Measurements from ENCODE around the gene HERC5. TPM values are rescaled to one million over a fixed set of nuclear protein-coding genes. Genes with fewer than 3 reads are reported as not detected.
"Not testable (repeated sequence)": the region's sequence is repeated elsewhere in the genome, so short reads cannot be mapped to it uniquely, and the experiment has no call there.

HERC5 gene
- total RNA-seq, 1 donor from 2014 or later: under 0.01 TPM

GRCh38 chr4:88429401-88429800 lies 27.5 kb upstream of the HERC5 start:
- Histone ChIP-seq H3K36me3 (ENCODE audit: control insufficient read depth, insufficient read depth, low read length) (no peaks in the 10 kb centered on the region), H3K27me3 (ENCODE audit: control insufficient read depth, insufficient read depth, low read length) (no peaks in the 10 kb centered on the region), H3K4me3 (ENCODE audit: low read depth, low read length) (no peak overlapping the region)
- TF ChIP-seq, protein P1, sequence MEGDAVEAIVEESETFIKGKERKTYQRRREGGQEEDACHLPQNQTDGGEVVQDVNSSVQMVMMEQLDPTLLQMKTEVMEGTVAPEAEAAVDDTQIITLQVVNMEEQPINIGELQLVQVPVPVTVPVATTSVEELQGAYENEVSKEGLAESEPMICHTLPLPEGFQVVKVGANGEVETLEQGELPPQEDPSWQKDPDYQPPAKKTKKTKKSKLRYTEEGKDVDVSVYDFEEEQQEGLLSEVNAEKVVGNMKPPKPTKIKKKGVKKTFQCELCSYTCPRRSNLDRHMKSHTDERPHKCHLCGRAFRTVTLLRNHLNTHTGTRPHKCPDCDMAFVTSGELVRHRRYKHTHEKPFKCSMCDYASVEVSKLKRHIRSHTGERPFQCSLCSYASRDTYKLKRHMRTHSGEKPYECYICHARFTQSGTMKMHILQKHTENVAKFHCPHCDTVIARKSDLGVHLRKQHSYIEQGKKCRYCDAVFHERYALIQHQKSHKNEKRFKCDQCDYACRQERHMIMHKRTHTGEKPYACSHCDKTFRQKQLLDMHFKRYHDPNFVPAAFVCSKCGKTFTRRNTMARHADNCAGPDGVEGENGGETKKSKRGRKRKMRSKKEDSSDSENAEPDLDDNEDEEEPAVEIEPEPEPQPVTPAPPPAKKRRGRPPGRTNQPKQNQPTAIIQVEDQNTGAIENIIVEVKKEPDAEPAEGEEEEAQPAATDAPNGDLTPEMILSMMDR (IDR thresholded peaks at IDR 0.05; ENCODE audit: insufficient read depth, low read length, severe bottlenecking): no peak
- DNase-seq (ENCODE audit: low read depth) (peak; percentile 46), FAIRE-seq (no peak)

- TF ChIP-seq, protein P1 (IDR thresholded peaks at IDR 0.05; ENCODE audit: insufficient read depth, low read length, severe bottlenecking): no peak
- FAIRE-seq (peak; percentile 23), DNase-seq (ENCODE audit: low read depth) (no peak)
- no peaks in the 10 kb centered on the region for H3K27me3 ChIP-seq (ENCODE audit: control insufficient read depth, insufficient read depth, low read length)
- H3K36me3 ChIP-seq (ENCODE audit: control insufficient read depth, insufficient read depth, low read length): no peaks in the 10 kb centered on the region
- H3K4me3 ChIP-seq (ENCODE audit: low read depth, low read length): no peak overlapping the region
These were observed 20.8 kb upstream of the HERC5 start for GRCh38 chr4:88435987-88436693.

- not testable (repeated sequence) for DNase-seq (ENCODE audit: low read depth); H3K36me3 ChIP-seq (ENCODE audit: control insufficient read depth, insufficient read depth, low read length); H3K27me3 ChIP-seq (ENCODE audit: control insufficient read depth, insufficient read depth, low read length); FAIRE-seq; H3K4me3 ChIP-seq (ENCODE audit: low read depth, low read length)
These were observed 19.0 kb upstream of the HERC5 start for GRCh38 chr4:88437873-88438272.

DNA sequence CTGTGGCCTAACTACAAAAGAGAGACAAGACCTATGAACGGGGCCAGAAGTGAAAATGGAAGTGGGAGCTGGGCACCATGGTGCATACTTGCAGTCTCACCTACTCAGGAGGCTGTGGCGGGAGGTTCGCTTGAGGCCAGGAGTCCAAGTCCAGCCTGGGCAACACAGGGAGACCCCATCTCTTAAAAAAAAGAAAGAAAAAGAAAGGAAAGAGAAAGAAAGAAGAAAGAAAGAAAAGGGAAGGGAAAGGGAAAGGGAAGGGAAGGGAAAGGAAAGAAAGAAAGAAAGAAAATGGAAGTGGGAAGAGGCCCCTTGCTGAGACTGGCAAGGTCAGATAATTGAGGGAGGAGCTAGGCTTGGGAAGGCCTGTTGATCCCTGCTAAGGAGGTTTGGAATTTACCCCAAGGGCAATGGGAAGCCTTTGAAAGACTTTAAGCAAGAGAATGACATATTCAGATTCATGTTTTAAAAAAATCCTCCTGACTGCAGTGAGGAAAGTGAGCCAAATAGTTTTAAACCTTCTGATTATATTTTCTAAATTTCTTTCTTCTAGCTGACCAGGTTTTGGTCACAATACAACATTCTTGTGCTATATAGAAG lies 17.7 kb upstream of the HERC5 start:
- no peak for FAIRE-seq
- H3K4me3 ChIP-seq (ENCODE audit: low read depth, low read length): no peak overlapping the region
- TF ChIP-seq, protein P1 (IDR thresholded peaks at IDR 0.05; ENCODE audit: insufficient read depth, low read length, severe bottlenecking): no peak
- DNase-seq (ENCODE audit: low read depth): peak; percentile 86
- no peaks in the 10 kb centered on the region for H3K27me3 ChIP-seq (ENCODE audit: control insufficient read depth, insufficient read depth, low read length)
- no peaks in the 10 kb centered on the region for H3K36me3 ChIP-seq (ENCODE audit: control insufficient read depth, insufficient read depth, low read length)

DNA sequence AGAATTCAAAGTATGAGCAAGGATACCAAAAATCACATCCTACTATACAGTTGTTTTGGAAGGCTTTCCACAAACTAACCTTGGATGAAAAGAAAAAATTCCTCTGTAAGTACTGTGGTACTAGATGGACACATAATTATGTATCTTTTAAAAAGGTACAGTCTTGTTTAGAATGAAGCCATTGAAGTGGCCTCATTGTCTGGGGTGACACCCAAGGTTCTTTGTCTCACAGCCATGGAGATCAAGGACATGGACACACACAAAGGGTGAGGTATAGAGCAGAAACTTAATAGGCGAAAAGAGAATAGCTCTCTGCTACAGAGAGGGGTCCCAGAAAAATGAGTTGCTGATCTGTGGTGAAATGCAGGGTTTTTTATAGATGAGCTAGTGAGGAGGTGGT lies 16.8 kb upstream of the HERC5 start:
- H3K4me3 ChIP-seq (ENCODE audit: low read depth, low read length): no peak overlapping the region
- TF ChIP-seq, protein P1 (IDR thresholded peaks at IDR 0.05; ENCODE audit: insufficient read depth, low read length, severe bottlenecking): no peak
- no peaks in the 10 kb centered on the region for H3K27me3 ChIP-seq (ENCODE audit: control insufficient read depth, insufficient read depth, low read length)
- DNase-seq (ENCODE audit: low read depth): no peak
- H3K36me3 ChIP-seq (ENCODE audit: control insufficient read depth, insufficient read depth, low read length): no peaks in the 10 kb centered on the region
- no peak for FAIRE-seq

DNA sequence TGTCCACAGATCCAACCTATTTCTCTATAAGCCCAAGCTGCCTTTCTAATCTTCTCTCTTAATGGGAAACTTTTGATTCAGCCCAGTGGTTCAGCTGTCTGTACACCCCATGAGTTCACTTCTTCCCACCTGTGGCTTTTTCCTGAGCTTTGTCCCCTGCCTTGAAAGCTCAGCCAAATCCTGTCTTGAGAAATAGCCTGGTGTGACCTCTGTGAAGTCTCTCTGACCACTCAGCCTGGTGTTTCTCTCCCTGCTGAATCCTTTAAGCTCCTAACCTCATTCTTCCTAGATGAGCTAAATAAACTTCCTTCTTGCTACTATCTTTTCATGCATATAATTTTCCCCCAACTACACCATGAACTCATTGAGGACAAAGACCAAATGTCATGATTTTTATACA lies 15.2 kb upstream of the HERC5 start:
- TF ChIP-seq, protein P1 (IDR thresholded peaks at IDR 0.05; ENCODE audit: insufficient read depth, low read length, severe bottlenecking): no peak
- DNase-seq (ENCODE audit: low read depth) (no peak), FAIRE-seq (no peak)
- Histone ChIP-seq H3K27me3 (ENCODE audit: control insufficient read depth, insufficient read depth, low read length) (no peaks in the 10 kb centered on the region), H3K4me3 (ENCODE audit: low read depth, low read length) (no peak overlapping the region), H3K36me3 (ENCODE audit: control insufficient read depth, insufficient read depth, low read length) (no peaks in the 10 kb centered on the region)

All from bronchial epithelial cell (primary cell).